Naive thymus-derived CD8-positive, alpha-beta T cell (primary cell): ENCODE results near the gene MFN2. TPM values are rescaled to one million over a fixed set of nuclear protein-coding genes. Genes with fewer than 3 reads are reported as not detected.
"Not testable (repeated sequence)": the region's sequence is repeated elsewhere in the genome, so short reads cannot be mapped to it uniquely, and the experiment has no call there.

Experiments used
- ATAC-seq, 2 donors: fragments of 150-1000 bp; cut with Tn5 transposase in 1 of 2; sonication (Bioruptor Pico), chemical (Tn5 transposase) in 1 of 2; 1 replicate in 1 of 2; 2 replicates in 1 of 2; pipeline ENCODE4 v1.10.0; 2021; ENCODE audit warnings: mild to moderate bottlenecking in 2 of 2, moderate library complexity in 2 of 2
- POLR2A ChIA-PET: fragments of 350-600 bp; sonication (Branson Sonifier 250); formaldehyde crosslinking; loops from one replicate; lab custom pipeline; 2021; ENCODE audit warnings: antibody characterized with exemption; lab: Charles Lee
- DNase-seq, 10 donors: peaks; one replicate each; pipeline versions ENCODE4 v3.0.0 to v3.0.0-alpha.2; 2020 to 2022
- H3K27ac Mint-ChIP-seq, 10 donors: one replicate each; pipeline ENCODE4 v1.8.0; 2020 to 2022; ENCODE audit warnings: mild to moderate bottlenecking in 10 of 10, mixed read lengths in 10 of 10, moderate library complexity in 4 of 10, inconsistent platforms in 1 of 10
- H3K27me3 Mint-ChIP-seq, 5 donors: one replicate each; pipeline ENCODE4 v1.8.0; 2021 to 2022; ENCODE audit warnings: mixed read lengths in 5 of 5
- H3K36me3 Mint-ChIP-seq, 3 donors: one replicate each; pipeline ENCODE4 v1.8.0; 2020 to 2022; ENCODE audit warnings: mixed read lengths in 3 of 3, mild to moderate bottlenecking in 2 of 3, inconsistent platforms in 1 of 3
- H3K4me1 Mint-ChIP-seq, 4 donors: one replicate each; pipeline ENCODE4 v1.8.0; 2021 to 2022; ENCODE audit warnings: mixed read lengths in 4 of 4
- H3K4me3 Mint-ChIP-seq, 10 donors: one replicate each; pipeline ENCODE4 v1.8.0; 2020 to 2022; ENCODE audit warnings: mild to moderate bottlenecking in 10 of 10, mixed read lengths in 10 of 10, moderate library complexity in 6 of 10, inconsistent platforms in 1 of 10
- H3K9me3 Mint-ChIP-seq, 9 donors: one replicate each; pipeline ENCODE4 v1.8.0; 2020 to 2022; ENCODE audit warnings: mixed read lengths in 9 of 9, mild to moderate bottlenecking in 3 of 9, inconsistent platforms in 1 of 9, moderate library complexity in 1 of 9
- polyA plus RNA-seq, 3 donors: library from polyadenylated mRNA; unstranded; fragments of 300-500 nt; fragmentation: Illumina TruSeq; gene quantifications; one replicate each; pipeline ENCODE4 v1.2.3, GENCODE V29; 2021
- total RNA-seq, 8 experiments: library from RNA in 2 of 8; stranded (reverse) in 2 of 8; gene quantifications; one replicate each; pipeline ENCODE4 v1.2.3 and lab custom pipeline; 2021 to 2026

MFN2 gene
- total and polyA plus RNA-seq, 5 experiments from 2014 or later: 29.1 to 49.9 (median 38.0) TPM

GRCh38 chr1:12033441-12033840 is 53.2 kb downstream of the MFN2 start:
- H3K27me3 Mint-ChIP-seq, H3K4me3 Mint-ChIP-seq, H3K4me1 Mint-ChIP-seq, ATAC-seq, H3K27ac Mint-ChIP-seq, H3K9me3 Mint-ChIP-seq, DNase-seq, POLR2A ChIA-PET, H3K36me3 Mint-ChIP-seq: not testable (repeated sequence)

- peak overlapping the region in 1 of 10 donors; percentile 22 for H3K27ac Mint-ChIP-seq
- H3K4me3 Mint-ChIP-seq: no peak overlapping the region
- no peaks in the 10 kb centered on the region for H3K9me3 Mint-ChIP-seq
- DNase-seq: no peak
- peaks cover 0 to 2% (median 0%) of the 10 kb centered on the region in 5 donors for H3K27me3 Mint-ChIP-seq
- ATAC-seq: no peak
- H3K4me1 Mint-ChIP-seq: no peaks in the 10 kb centered on the region
- POLR2A ChIA-PET: no interaction called here
- H3K36me3 Mint-ChIP-seq: peaks cover 0 to 5% (median 0%) of the 10 kb centered on the region in 3 donors
These were observed 54.1 kb downstream of the MFN2 start for GRCh38 chr1:12034381-12034801.

GRCh38 chr1:12035312-12035711 is 55.1 kb downstream of the MFN2 start:
- Mint-ChIP-seq H3K36me3 (no peaks in the 10 kb centered on the region), H3K27ac (peak overlapping the region in 1 of 10 donors; percentile 19), H3K4me3 (no peak overlapping the region), H3K4me1 (no peaks in the 10 kb centered on the region), H3K9me3 (no peaks in the 10 kb centered on the region), H3K27me3 (peaks cover 0 to 2% (median 0%) of the 10 kb centered on the region in 5 donors)
- ATAC-seq: no peak
- DNase-seq: no peak
- POLR2A ChIA-PET: no interaction called here

GRCh38 chr1:12037486-12038355 is 57.5 kb downstream of the MFN2 start:
- Mint-ChIP-seq H3K4me3 (no peak overlapping the region), H3K36me3 (no peaks in the 10 kb centered on the region), H3K27me3 (peaks cover 0 to 2% (median 0%) of the 10 kb centered on the region in 5 donors), H3K9me3 (no peaks in the 10 kb centered on the region), H3K4me1 (peaks cover 0 to 5% (median 0%) of the 10 kb centered on the region in 4 donors), H3K27ac (no peak overlapping the region)
- POLR2A ChIA-PET: interaction anchor here (0.6 kb wide), 1 partner anchor 1429 kb away, joined by 3 read pairs; no protein-coding TSS in a partner anchor
- ATAC-seq (no peak), DNase-seq (no peak)

- peaks cover 0 to 2% (median 0%) of the 10 kb centered on the region in 5 donors for H3K27me3 Mint-ChIP-seq
- DNase-seq (no peak), ATAC-seq (no peak)
- POLR2A ChIA-PET: interaction anchor here (1.1 kb wide), 1 partner anchor 40 kb away, joined by 3 read pairs; no protein-coding TSS in a partner anchor
- no peak overlapping the region for H3K4me3 Mint-ChIP-seq
- peaks cover 0 to 5% (median 0%) of the 10 kb centered on the region in 4 donors for H3K4me1 Mint-ChIP-seq
- no peaks in the 10 kb centered on the region for H3K36me3 Mint-ChIP-seq
- H3K27ac Mint-ChIP-seq: no peak overlapping the region
- H3K9me3 Mint-ChIP-seq: no peaks in the 10 kb centered on the region
These were observed 58.3 kb downstream of the MFN2 start for GRCh38 chr1:12038356-12039163.

GRCh38 chr1:12039164-12039525 is 58.9 kb downstream of the MFN2 start:
- DNase-seq (no peak), ATAC-seq (no peak)
- Mint-ChIP-seq H3K4me1 (peaks cover 0 to 6% (median 0%) of the 10 kb centered on the region in 4 donors), H3K4me3 (no peak overlapping the region), H3K36me3 (no peaks in the 10 kb centered on the region), H3K27me3 (peaks cover 0 to 2% (median 0%) of the 10 kb centered on the region in 5 donors), H3K27ac (no peak overlapping the region), H3K9me3 (no peaks in the 10 kb centered on the region)
- POLR2A ChIA-PET: interaction anchor here (1.1 kb wide), 1 partner anchor 40 kb away, joined by 3 read pairs; no protein-coding TSS in a partner anchor

- H3K9me3 Mint-ChIP-seq, H3K27me3 Mint-ChIP-seq, H3K4me1 Mint-ChIP-seq, ATAC-seq, H3K36me3 Mint-ChIP-seq, DNase-seq, H3K27ac Mint-ChIP-seq: not testable (repeated sequence)
- H3K4me3 Mint-ChIP-seq: peak overlapping the region in 1 of 10 donors; percentile 15
- POLR2A ChIA-PET: interaction anchor here (1.1 kb wide), 1 partner anchor 39 kb away, joined by 3 read pairs; no protein-coding TSS in a partner anchor
These were observed 59.7 kb downstream of the MFN2 start for GRCh38 chr1:12039824-12040456.

- Mint-ChIP-seq H3K27me3 (peaks cover 0 to 4% (median 0%) of the 10 kb centered on the region in 5 donors), H3K9me3 (no peaks in the 10 kb centered on the region), H3K36me3 (no peaks in the 10 kb centered on the region), H3K4me1 (peaks cover 0 to 7% (median 0%) of the 10 kb centered on the region in 4 donors), H3K4me3 (peak overlapping the region in 1 of 10 donors; percentile 15), H3K27ac (no peak overlapping the region)
- DNase-seq: no peak
- POLR2A ChIA-PET: no interaction called here
- ATAC-seq: peak in 1 of 2 donors; percentile 30
These were observed 60.3 kb downstream of the MFN2 start for GRCh38 chr1:12040457-12041051.

- not testable (repeated sequence) for H3K27me3 Mint-ChIP-seq, H3K4me1 Mint-ChIP-seq, ATAC-seq, H3K4me3 Mint-ChIP-seq, H3K27ac Mint-ChIP-seq, H3K36me3 Mint-ChIP-seq, H3K9me3 Mint-ChIP-seq, DNase-seq
- POLR2A ChIA-PET: interaction anchor here (0.6 kb wide), 1 partner anchor 24 kb away, joined by 3 read pairs; no protein-coding TSS in a partner anchor
These were observed 64.1 kb downstream of the MFN2 start for GRCh38 chr1:12044187-12044877.

- DNase-seq (peak in 1 of 10 donors; percentile 44), ATAC-seq (no peak)
- Mint-ChIP-seq H3K4me3 (no peak overlapping the region), H3K27me3 (peaks cover 0 to 2% (median 0%) of the 10 kb centered on the region in 5 donors), H3K9me3 (no peaks in the 10 kb centered on the region), H3K4me1 (peaks cover 0 to 2% (median 0%) of the 10 kb centered on the region in 4 donors), H3K27ac (no peak overlapping the region), H3K36me3 (no peaks in the 10 kb centered on the region)
- POLR2A ChIA-PET: interaction anchor here (0.6 kb wide), 1 partner anchor 28 kb away, joined by 4 read pairs; the partner anchor contains the start of gene MIIP
These were observed 66.5 kb downstream of the MFN2 start for GRCh38 chr1:12046749-12047119.

GRCh38 chr1:12047120-12047876 is 67.1 kb downstream of the MFN2 start:
- no peaks in the 10 kb centered on the region for H3K9me3 Mint-ChIP-seq
- H3K4me3 Mint-ChIP-seq: no peak overlapping the region
- POLR2A ChIA-PET: interaction anchor here (0.6 kb wide), 1 partner anchor 28 kb away, joined by 4 read pairs; the partner anchor contains the start of gene MIIP
- H3K36me3 Mint-ChIP-seq: no peaks in the 10 kb centered on the region
- ATAC-seq (peak in 1 of 2 donors; percentile 35), DNase-seq (peak in 2 of 10 donors; percentile 15 to 40)
- peaks cover 0 to 7% (median 1%) of the 10 kb centered on the region in 4 donors for H3K4me1 Mint-ChIP-seq
- peaks cover 0 to 2% (median 0%) of the 10 kb centered on the region in 5 donors for H3K27me3 Mint-ChIP-seq
- H3K27ac Mint-ChIP-seq: no peak overlapping the region
